ENCODE data around the gene ASCL4. TPM values are rescaled to one million over a fixed set of nuclear protein-coding genes. Genes with fewer than 3 reads are reported as not detected.

Gene ASCL4
- total RNA-seq, 1 donor = not detected

DNA sequence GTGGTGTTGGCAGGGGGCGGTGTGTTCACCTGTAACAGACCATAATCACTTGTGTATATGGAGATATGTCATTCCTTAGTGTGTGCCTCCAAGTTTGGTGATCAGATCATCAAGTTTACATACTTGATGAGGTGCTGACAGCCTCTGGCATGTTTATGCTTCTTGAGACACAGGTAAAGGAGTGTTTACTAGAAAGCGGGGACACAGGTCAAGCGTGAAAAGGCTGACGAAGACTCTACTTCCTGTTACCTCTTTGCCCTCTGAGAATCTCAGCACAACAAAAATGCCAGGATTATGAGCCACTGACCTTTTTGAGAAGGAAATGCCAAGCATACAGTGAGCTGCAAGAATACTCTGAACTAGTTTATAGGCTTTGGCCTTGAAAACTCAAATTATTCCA lies 43.1 kb upstream of the ASCL4 start:
- Histone ChIP-seq H3K27ac (ENCODE audit: low read depth, low read length) (no peak overlapping the region), H3K79me2 (ENCODE audit: insufficient read depth, low read length) (no peaks in the 10 kb centered on the region), H3K36me3 (ENCODE audit: insufficient read depth, low read length) (peaks cover 35% of the 10 kb centered on the region), H3K27me3 (ENCODE audit: insufficient read depth, low read length) (no peaks in the 10 kb centered on the region), H2AFZ (ENCODE audit: low read length) (no peak overlapping the region), H3K4me3 (ENCODE audit: insufficient read depth, low read length) (no peak overlapping the region), H3K9me3 (ENCODE audit: low read depth, low read length) (no peaks in the 10 kb centered on the region), H3K4me1 (ENCODE audit: insufficient read depth, low read length) (no peaks in the 10 kb centered on the region), H4K20me1 (ENCODE audit: insufficient read depth, low read length) (peaks cover 4% of the 10 kb centered on the region), H3K4me2 (ENCODE audit: insufficient read depth, low read length) (no peak overlapping the region)
- TF ChIP-seq, protein P1, sequence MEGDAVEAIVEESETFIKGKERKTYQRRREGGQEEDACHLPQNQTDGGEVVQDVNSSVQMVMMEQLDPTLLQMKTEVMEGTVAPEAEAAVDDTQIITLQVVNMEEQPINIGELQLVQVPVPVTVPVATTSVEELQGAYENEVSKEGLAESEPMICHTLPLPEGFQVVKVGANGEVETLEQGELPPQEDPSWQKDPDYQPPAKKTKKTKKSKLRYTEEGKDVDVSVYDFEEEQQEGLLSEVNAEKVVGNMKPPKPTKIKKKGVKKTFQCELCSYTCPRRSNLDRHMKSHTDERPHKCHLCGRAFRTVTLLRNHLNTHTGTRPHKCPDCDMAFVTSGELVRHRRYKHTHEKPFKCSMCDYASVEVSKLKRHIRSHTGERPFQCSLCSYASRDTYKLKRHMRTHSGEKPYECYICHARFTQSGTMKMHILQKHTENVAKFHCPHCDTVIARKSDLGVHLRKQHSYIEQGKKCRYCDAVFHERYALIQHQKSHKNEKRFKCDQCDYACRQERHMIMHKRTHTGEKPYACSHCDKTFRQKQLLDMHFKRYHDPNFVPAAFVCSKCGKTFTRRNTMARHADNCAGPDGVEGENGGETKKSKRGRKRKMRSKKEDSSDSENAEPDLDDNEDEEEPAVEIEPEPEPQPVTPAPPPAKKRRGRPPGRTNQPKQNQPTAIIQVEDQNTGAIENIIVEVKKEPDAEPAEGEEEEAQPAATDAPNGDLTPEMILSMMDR (IDR thresholded peaks at IDR 0.05; ENCODE audit: extremely low read depth, low read depth, low read length) = no peak
- DNase-seq (ENCODE audit: insufficient read length, low spot score, missing footprints) = no peak

DNA sequence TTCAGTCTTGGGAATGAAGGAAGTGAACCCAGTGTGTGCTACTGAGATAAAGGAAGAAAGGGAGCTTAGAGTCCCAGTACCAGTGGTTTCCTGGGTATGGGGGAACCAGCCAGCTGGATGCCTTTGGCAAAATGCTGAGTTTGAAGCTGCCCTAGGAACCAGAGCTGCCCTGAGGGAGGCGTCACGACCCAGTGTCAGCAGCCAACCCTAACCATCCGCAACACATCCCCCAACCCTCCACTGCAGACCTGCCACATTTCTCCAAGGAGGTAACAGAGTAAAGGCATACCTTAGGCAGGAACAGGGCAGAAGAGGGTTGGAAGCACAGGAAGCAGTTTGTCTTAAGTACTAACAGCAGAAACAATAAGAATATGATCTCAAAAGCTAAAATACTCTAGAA lies 42.1 kb upstream of the ASCL4 start:
- Histone ChIP-seq H3K79me2 (ENCODE audit: insufficient read depth, low read length) (peaks cover 2% of the 10 kb centered on the region), H3K4me3 (ENCODE audit: insufficient read depth, low read length) (no peak overlapping the region), H3K36me3 (ENCODE audit: insufficient read depth, low read length) (peaks cover 45% of the 10 kb centered on the region), H3K9me3 (ENCODE audit: low read depth, low read length) (no peaks in the 10 kb centered on the region), H3K4me1 (ENCODE audit: insufficient read depth, low read length) (no peaks in the 10 kb centered on the region), H3K27me3 (ENCODE audit: insufficient read depth, low read length) (no peaks in the 10 kb centered on the region), H3K27ac (ENCODE audit: low read depth, low read length) (no peak overlapping the region), H3K4me2 (ENCODE audit: insufficient read depth, low read length) (no peak overlapping the region), H4K20me1 (ENCODE audit: insufficient read depth, low read length) (peaks cover 4% of the 10 kb centered on the region), H2AFZ (ENCODE audit: low read length) (no peak overlapping the region)
- DNase-seq (ENCODE audit: insufficient read length, low spot score, missing footprints) = no peak
- TF ChIP-seq, protein P1 (IDR thresholded peaks at IDR 0.05; ENCODE audit: extremely low read depth, low read depth, low read length) = no peak

DNA sequence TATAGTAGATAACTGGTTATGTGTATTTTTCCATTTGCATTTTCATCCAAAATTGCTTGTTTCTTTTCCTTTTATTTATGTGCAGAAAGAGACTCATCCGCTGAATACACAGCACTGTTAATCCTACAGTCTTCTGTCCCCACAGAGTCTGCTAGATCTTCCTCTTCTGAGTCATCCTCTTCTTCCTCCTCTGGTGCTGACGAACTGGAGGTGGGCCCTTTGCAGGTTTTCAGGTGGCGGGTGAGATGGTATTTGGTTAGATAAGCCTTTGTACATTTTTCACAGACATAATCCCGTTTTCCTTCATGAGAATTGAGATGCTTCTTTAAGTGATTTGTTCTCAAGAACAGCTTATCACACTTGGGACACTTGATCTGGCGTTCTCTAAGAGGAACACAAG lies 40.4 kb upstream of the ASCL4 start:
- H2AFZ ChIP-seq (ENCODE audit: low read length) = no peak overlapping the region
- no peak overlapping the region for H3K4me3 ChIP-seq (ENCODE audit: insufficient read depth, low read length)
- no peak overlapping the region for H3K27ac ChIP-seq (ENCODE audit: low read depth, low read length)
- H3K36me3 ChIP-seq (ENCODE audit: insufficient read depth, low read length) = peaks cover 63% of the 10 kb centered on the region
- peaks cover 4% of the 10 kb centered on the region for H3K79me2 ChIP-seq (ENCODE audit: insufficient read depth, low read length)
- no peak for DNase-seq (ENCODE audit: insufficient read length, low spot score, missing footprints)
- H3K4me1 ChIP-seq (ENCODE audit: insufficient read depth, low read length) = no peaks in the 10 kb centered on the region
- no peak overlapping the region for H3K4me2 ChIP-seq (ENCODE audit: insufficient read depth, low read length)
- peaks cover 4% of the 10 kb centered on the region for H4K20me1 ChIP-seq (ENCODE audit: insufficient read depth, low read length)
- TF ChIP-seq, protein P1 (IDR thresholded peaks at IDR 0.05; ENCODE audit: extremely low read depth, low read depth, low read length) = no peak
- H3K9me3 ChIP-seq (ENCODE audit: low read depth, low read length) = no peaks in the 10 kb centered on the region
- no peaks in the 10 kb centered on the region for H3K27me3 ChIP-seq (ENCODE audit: insufficient read depth, low read length)

DNA sequence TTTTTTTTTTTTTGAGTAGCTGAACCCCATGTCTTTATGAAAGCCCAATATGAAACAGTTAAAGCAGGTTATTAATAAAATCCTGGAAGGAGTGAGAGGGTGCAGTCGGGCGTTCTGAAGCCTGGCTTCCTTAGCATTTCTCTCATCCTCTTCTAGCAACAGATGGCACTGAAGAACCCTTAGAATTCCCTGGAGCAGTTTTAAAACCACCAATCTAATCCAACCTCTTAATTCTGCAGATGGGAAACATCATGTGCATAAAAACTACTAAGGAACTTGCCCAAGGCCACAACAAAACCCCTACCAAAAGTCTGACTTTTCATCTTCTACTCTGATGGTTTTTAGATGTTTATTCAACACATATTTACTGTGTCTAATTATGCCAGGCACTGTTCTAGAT lies 38.7 kb upstream of the ASCL4 start:
- Histone ChIP-seq H3K36me3 (ENCODE audit: insufficient read depth, low read length) (peaks cover 79% of the 10 kb centered on the region), H3K27ac (ENCODE audit: low read depth, low read length) (no peak overlapping the region), H3K79me2 (ENCODE audit: insufficient read depth, low read length) (peaks cover 7% of the 10 kb centered on the region), H3K4me2 (ENCODE audit: insufficient read depth, low read length) (no peak overlapping the region), H4K20me1 (ENCODE audit: insufficient read depth, low read length) (peaks cover 7% of the 10 kb centered on the region), H3K4me1 (ENCODE audit: insufficient read depth, low read length) (no peaks in the 10 kb centered on the region), H3K4me3 (ENCODE audit: insufficient read depth, low read length) (no peak overlapping the region), H2AFZ (ENCODE audit: low read length) (no peak overlapping the region), H3K27me3 (ENCODE audit: insufficient read depth, low read length) (no peaks in the 10 kb centered on the region), H3K9me3 (ENCODE audit: low read depth, low read length) (no peaks in the 10 kb centered on the region)
- no peak for DNase-seq (ENCODE audit: insufficient read length, low spot score, missing footprints)
- TF ChIP-seq, protein P1 (IDR thresholded peaks at IDR 0.05; ENCODE audit: extremely low read depth, low read depth, low read length) = no peak

Data from osteoblast (primary cell).